ENCODE measurements around the gene CCM2. TPM values are rescaled to one million over a fixed set of nuclear protein-coding genes. Genes with fewer than 3 reads are reported as not detected.

The CCM2 gene
- total RNA-seq, 4 donors from 2014 or later: 45.8 to 63.5 (median 50.4) TPM

DNA sequence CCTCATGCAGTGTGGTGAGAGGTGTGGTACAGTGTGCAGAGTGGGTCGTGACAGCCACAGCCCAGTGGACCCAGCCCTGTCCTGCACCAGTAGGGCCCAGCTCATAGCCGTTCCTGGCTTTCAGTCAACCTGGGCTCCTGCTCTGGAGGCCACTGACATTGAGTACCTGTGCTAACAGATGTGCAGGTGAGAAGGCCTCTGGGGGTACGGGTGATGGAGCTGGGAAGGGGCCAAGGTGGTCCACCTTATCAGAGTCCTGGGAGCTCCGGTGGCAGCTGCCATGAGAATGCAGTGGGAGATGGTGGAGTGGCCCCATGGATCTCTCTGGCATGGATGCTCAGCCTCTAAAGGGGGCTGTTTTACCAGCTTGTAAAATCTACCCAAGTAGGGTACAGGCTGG is 117.6 kb downstream of the CCM2 start:
- TF ChIP-seq, protein P1, sequence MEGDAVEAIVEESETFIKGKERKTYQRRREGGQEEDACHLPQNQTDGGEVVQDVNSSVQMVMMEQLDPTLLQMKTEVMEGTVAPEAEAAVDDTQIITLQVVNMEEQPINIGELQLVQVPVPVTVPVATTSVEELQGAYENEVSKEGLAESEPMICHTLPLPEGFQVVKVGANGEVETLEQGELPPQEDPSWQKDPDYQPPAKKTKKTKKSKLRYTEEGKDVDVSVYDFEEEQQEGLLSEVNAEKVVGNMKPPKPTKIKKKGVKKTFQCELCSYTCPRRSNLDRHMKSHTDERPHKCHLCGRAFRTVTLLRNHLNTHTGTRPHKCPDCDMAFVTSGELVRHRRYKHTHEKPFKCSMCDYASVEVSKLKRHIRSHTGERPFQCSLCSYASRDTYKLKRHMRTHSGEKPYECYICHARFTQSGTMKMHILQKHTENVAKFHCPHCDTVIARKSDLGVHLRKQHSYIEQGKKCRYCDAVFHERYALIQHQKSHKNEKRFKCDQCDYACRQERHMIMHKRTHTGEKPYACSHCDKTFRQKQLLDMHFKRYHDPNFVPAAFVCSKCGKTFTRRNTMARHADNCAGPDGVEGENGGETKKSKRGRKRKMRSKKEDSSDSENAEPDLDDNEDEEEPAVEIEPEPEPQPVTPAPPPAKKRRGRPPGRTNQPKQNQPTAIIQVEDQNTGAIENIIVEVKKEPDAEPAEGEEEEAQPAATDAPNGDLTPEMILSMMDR (IDR thresholded peaks at IDR 0.05; ENCODE audit: low read depth): no peak

DNA sequence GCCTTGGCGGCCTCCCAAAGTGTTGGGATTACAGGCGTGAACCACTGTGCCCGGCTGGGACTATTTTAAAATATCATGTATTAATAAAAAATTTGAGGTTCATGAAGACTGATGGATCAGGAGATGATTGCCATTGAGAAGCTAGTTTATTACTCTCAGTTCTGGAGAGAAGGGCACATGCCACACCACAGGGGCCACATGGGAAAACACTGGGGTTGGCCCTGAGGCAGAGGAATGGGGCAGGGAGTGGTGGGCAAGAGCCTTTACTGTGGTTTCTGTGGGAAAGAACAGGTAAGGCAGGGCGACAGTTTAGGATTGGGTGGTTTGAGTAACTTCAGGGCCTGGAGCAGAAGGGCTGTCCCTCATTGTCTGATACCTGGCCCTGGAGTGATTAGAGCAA is 118.3 kb downstream of the CCM2 start:
- TF ChIP-seq, protein P1 (IDR thresholded peaks at IDR 0.05; ENCODE audit: low read depth): no peak

DNA sequence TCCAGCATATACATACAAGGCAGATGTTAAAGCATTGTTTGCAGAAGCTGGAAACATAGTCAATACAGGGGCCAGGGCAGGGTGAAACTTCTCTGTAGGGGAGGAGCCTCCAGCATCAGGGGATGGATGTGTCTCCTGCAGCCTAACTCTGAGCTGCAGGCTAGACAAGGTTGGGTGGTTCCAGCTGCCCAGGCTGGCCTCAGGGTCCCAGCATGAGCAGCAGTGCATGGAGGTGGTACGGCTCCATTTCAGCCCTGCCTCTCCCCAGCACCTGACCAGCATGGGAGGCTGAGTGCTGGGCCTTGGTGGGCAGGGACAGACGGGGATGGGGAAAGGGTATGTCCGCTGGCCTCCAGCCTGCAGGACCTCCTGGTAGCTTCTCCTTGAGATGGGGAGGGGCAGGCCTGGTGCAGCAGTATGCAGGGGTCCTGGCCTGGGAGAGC is 118.9 kb downstream of the CCM2 start:
- TF ChIP-seq, protein P1 (IDR thresholded peaks at IDR 0.05; ENCODE audit: low read depth): no peak

DNA sequence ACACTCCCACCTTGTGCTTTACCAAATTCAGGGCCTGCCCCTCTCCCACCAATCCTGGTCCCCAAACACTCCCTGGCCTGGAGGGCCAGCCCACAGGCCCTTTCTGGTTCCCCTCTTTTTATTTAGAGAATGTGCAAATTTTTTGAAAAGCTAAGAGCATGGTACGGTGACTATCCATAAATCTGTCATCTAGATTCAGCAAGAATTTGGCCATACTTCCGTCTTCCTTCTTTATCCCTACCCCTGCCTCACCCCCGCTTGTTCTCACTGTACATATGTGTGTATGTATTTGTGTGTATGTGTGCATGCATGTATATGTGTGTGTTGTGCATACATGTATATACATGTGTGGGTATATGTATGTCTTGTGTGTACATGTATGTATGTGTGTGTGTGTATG is 119.5 kb downstream of the CCM2 start:
- TF ChIP-seq, protein P1 (IDR thresholded peaks at IDR 0.05; ENCODE audit: low read depth): no peak

DNA sequence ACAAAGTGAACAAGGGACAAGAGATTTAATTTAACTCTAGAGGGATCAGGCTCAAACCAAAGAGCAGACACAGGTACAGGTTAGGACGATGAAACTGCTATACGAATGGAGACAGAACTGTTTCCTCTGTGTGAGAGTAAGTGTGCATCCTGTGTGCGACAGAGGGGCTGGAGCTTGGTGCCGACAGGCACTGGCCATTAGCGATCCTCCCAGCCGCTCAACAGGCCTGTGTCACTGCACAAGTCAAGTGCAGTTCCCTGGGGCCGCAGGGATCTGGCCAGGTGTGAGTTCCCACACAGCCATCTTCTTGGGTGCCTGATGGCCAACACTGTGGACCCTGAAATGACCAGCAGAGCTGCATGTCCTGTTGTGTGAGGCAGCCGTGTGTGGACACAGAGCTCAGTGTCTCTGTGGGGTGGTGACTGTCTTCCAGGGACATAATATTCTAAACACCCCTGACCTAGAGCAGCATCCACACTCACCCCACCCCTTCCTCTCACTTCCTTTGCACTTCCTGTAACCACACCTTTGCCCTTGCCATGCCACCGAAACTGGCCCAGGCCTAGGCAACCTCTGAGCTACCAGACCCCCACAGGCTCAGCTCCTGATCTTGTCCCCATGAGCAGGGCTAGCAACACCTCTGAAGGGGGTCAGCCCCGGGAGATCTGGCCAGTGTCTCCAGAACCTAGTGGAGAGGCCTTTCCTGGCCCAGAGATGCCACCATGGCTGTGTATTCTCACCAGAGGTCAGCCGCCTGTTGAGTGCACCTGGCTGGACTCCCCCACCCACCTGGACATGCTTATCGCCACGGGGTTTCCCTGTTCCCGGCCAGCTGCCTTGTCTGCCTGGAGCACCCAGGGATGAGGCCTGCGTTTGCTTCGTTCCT is 123.2 kb downstream of the CCM2 start:
- TF ChIP-seq, protein P1 (IDR thresholded peaks at IDR 0.05; ENCODE audit: low read depth): no peak

DNA sequence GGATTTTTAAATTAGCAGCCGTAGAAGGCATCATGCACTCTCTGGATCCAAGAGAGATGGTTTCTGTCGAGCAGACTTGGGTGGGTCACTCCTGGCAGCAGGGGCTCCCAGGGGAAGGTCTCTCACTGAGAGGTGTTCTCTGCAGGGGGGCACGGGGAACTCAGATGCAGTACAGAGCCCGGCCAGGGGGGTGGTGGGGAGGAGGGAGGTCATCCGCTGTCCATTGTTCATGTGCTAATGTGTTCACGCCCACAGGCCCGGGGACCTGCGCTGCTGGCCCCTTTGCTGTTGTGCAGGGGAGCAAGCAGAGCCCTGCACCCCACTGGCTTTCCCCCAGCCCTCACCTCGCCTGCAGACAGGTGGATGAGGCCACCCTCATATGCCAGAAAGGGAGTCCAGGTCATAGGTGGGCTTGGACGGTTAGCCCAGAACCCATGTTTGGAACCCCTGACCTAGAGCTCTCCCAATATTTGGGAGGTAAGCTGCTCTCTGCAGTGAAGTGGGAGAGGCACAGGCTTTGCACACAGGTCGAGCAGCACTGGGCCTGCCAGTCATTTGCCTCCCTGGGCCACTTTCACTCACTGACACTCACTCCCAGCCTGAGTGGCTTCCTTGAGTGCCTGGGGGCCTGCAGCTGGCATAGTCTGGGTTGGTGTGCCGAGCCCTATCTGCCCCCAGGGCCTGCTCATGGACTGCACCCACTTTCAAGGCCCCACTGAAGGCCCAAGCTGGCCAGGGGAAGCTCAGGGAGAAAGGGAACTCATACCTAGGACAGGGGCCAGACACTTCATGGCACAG is 124.1 kb downstream of the CCM2 start:
- TF ChIP-seq, protein P1 (IDR thresholded peaks at IDR 0.05; ENCODE audit: low read depth): no peak

Data from subcutaneous adipose tissue (tissue), 4 donors.